GM19025 (cell line): ENCODE results near the gene FZR1.
"Not testable (repeated sequence)": the region's sequence is repeated elsewhere in the genome, so short reads cannot be mapped to it uniquely, and the experiment has no call there.

Experiments used
- ATAC-seq: cut with Tn5 transposase; IDR thresholded peaks from one replicate; pipeline ENCODE4 v1.9.1; 2021; ENCODE audit warnings: mild to moderate bottlenecking, low read depth, moderate library complexity; ENCODE audit not compliant: unreplicated experiment

The FZR1 gene

DNA sequence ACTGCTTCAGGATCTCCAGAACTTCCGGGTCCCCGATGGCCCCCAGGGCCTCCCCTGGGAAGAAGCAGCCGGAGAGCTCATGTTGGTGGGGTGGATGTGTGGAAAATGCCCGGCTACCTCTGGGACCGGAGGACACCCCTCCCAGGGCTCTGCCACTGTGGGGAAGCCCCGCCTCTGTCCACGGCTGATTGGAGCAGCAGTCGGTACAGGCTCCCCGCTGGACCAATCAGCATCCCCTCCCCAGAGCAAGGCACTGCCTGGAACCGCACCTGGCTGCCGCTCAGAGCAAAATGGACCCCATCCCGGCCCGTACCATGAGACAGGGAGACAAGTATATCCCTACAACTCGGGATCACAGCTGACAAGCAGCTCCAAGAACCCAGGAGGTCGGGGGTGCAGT is 12.1 kb upstream of the FZR1 start:
- ATAC-seq: no peak

DNA sequence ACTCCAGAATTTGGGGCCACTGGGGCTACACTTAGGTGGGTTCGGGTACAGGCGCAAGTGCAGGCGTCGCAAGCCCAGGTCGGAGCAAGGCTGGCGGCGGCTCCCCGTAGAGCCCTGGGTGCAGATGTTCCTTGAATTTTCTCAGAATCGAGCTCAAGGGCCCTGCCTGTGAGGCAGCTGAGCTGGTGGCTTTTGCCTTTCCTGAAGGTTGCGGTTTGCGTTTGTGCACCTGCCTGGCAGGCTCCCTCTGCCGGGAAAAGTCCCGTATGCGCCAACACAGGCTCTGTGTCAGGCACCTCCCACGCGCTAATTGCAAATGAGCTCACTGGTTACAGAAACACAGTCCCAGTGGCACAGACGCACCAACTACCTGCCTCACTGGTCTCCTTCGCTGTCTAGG is 11.6 kb upstream of the FZR1 start:
- no peak for ATAC-seq

DNA sequence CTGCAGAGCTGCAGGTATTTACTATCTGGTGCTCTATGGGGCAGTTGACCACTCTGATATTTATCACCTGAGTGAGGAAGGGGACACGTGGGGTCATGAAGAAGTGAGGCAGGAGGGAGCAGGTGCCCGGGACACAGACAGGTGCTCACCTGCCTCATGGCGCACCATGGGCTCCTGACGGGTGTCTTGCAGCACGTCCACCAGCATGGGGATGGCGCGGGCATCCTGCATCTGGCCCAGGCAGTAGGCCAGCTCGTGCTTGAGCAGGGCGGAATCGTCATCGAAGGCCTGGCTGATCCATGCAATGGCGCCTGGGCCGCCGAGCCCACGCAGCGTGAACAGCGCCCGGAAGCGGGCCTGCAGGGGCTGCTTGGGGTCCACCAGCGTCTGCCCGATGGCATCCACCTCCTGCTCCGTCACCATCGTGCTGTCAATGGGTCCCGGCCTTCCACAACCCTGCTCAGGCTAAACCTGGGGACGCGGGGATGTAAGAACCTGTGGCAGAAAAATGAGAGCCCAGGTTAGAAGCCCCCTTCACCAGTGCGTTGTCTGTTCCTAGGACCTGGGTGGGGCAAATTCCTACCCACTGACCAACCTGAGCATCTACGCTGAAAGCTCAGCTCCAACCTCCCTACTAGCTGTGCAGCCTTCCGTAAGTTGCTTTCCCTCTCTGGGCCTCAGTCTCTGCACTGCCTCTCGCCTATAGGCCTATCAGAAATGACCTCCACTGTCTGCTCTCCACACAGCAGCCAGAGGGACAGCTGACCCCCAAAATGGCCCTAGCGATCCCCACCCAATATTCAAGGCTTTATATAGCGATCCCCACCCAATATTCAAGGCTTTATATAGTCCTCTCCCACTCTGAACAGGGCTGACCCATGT is 9.5 kb upstream of the FZR1 start:
- ATAC-seq: no peak

DNA sequence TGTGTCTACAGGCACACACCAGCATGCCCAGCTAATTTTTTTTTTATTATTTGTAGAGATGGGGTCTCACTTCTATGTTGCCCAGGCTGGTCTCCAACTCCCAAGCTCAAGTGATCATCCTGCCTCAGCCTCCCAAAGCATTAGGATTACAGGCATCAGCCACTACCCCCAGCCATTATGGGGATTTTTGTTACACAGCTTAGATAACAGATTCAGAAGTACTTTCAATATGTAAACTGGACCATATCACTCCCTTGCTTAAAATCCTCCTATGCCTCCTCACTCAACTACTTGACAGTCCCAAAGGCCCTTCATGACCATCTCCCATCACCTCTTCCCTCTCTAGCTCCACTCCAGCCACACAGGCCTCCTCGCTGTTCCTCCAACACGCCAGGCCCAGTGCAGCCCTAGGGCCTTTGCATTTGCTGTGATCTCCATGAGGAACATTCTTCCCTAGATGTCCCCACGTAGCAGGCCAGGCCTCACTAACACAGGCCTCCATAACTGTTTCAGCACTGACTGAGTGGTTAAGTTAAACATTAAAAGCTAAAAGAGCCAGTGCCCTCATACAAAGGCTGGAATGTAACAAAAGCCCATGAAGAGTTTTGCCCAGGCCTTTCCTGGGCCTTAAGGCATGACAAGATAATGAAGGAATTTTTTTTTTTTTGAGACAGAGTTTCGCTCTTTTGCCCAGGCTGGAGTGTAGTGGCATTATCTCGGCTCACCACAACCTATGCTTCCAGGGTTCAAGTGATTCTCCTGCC is 8.2 kb upstream of the FZR1 start:
- no peak for ATAC-seq

DNA sequence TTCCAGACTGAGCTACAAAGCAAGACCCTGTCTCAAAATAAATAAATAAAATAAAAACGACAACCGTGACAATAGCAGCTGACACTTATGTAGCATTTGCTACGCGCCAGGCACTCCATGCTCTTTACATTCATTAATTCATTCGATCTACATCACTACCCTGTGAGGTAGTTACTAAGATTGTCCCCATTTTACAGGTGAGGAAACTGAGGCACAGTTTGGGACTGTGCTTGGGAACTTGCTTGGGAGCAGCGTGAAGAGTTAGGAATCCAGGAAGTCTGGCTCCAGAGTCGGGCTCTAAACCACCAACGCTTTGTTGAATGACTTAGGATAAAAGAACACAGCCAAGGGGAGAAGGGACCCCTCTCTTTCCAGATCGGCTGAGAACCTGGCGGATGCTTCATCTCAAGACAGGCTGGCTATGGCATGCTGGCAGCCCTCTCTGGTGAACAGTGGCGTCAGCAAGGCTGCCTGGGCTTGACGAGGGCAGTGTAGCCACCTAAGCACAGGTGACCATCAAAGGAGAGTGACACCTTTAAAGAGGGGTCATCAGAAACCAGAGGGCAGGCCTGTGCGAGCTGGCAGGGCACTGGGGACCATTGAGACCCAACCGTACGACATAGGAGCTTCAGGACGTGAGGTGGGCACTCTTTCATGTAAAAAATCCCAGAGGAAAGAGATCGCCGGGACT is 6.2 kb upstream of the FZR1 start:
- ATAC-seq: no peak

DNA sequence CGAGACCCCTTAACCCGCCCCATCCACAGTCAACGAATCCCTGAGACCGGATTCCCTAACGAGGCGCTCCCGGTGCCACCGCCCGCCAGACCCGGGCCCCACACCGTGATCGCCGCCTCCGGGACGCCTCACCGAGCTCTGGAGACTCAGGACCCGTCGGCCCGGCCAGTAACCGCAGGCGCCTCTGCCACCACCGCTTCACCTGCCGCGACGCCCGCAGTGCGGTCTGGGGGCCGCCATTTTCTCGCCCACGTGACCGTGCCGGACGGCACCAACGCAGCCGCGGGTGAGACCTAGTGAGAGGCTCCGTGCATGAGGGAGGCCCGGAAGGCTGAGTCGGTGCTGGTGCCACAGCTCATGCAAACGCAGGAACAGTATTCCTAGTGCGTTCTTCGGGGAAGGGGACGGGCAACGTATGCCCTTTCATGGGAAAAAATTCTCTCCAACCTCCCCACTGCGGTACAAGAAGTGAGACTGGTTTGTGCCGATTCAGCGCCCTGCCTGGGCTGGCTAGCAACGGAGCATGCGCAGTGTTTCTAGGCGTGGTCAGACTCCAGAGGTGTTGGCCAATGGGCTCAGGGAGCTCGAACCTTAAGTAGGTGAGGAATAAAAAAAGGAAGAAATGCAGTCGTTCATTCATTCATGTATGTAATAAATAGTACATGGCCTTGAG is 5.5 kb upstream of the FZR1 start, which contains the start of gene DOHH:
Gene DOHH, minus strand, starts transcription at position 246 of the 673 bp plus-strand sequence. CDS start 3,860 bp downstream, outside the sequence.
- ATAC-seq: peak; percentile 82

DNA sequence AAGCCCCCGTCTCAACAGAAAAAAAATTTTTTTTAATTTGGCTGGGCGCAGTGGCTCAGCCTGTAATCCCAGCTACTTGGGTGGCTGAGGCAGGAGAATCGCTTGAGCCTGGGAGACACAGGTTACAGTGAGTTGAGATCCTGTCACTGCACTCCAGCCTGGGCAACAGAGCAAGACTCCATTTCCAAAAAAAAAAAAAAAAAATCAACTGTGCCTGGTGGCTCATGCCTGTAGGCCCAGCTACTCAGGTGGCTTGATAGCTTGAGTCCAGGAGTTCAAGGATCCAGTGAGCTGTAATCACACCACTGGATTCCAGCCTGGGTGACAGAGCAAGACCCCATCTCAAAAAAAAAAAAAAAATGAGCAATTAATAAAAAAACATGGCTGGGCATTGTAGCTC is 4.3 kb upstream of the FZR1 start:
- ATAC-seq: no peak

DNA sequence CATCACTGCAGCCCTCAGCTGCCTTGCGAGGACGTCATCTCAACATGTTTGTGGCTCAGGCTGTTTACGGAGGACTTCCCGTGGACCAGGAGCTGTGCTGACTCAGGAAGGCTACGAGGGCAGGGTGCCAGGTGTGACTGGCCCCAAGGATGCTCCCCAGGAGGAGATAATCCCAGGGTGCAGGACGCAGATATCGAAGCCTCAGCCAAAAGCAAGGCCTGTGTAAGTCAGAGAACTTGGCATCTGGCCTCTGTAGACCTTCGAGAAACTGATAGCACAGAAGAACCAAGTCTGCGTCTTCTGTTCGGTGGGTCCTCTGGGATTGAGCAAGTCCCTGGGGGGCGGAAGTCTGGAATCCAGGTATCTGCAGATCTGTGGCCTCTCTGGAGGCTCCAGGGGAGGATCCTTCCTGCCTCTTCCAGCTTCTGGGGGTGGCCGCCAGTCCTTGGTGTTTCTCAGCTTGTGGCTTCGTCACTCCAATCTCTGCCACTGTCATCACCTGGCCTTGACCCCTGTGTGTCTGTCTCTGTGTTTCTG is 3.0 kb upstream of the FZR1 start:
- ATAC-seq: no peak

DNA sequence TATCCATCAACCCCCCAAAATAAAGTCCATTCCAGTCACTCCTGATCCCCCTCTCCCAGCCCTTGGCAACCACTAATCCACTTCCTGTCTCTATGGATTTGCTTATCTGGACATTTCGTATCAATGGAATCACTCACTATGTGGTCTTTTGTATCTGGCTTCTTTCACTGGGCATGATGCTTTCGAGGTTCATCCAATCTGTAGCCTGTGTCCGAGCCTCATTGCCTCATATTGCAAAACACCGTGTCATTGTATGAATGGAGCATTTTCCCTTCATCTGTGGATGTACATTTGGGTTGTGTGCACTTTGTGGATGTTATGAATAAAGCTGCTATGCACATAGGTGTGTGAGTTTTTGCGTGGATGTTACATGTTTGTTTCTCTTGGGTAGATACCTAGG is 1.4 kb upstream of the FZR1 start:
- no peak for ATAC-seq

DNA sequence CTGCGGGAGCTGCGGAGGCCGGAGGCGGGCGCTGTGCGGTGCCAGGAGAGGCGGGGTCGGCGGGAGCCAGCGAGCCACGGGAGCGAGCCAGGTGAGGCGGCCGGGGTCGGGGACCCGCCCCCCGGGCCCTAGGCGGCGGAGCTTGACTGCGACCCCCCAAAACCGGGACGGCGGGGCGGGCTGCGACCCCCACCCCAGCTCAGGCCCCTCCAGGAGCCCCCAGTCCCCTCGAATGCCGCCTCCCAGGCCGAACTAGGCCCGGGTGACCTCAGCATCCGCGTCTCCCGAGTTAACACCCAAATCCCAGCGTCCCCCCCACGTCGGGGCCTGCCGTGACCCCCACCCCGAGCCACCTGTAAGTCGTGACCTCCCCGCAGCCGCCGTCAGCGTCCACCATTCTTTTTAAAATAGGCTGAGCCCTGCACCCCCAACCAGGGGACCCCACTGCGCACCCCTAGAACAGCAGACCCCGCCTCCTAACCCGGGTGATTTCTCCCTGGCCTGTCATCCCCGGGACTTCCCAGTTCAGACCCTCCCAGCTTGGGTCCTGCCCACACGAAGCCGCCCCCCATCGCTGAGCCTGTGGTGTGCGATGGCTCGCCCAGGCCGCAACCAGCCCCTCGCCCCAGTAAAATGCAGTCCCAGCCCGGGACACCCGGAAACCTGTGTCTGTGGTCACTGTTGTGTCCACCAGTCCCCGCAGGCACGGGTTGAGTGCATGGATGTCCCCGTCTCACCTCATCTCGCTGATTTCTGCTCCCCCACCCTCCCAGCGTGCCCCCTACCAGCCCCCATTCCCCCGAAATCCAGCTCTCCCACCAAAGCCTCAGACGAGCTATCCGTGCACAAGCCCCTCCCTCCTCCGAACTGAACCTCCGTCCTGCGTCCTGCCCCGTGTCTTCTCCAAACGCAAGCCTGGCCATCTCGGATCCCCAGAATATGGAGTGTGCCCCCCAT is 551 bp downstream of the FZR1 start:
- ATAC-seq: no peak

DNA sequence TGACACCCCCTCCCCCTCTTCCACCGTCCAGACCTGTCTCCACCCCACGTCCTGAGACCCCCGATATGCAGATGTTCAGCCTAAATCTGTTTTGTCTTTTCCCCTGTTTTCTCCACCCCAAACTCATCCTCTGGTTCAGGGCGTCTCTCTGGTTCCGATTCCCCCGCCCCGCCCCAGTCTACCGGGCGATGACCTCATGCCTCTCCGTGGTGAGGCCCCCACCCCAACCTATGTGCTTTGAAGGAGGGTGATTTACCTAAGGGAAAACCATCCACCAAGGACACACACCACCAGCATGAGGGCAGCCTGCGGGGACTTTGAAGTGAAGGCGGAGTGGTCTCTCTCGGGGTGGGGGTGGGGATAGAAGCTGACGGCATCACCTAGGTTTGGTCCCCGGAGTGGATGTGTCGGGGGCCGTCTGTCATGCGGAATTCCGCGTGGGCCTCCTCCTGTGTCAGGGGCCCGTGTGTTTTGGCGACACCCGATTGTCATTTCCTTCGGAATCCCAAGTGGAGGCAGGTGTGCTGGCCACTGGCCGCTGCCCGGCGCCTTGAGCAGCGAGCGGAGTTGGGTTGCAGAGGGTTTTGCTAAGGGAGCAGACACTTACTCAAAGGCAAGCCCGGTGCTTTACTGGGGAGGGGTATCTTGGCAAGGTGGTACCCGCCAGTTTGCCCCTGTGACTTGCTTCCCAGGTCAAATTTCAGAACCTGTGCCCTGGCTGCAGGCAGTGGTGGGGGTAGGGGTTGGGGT is 1.4 kb downstream of the FZR1 start:
- no peak for ATAC-seq

DNA sequence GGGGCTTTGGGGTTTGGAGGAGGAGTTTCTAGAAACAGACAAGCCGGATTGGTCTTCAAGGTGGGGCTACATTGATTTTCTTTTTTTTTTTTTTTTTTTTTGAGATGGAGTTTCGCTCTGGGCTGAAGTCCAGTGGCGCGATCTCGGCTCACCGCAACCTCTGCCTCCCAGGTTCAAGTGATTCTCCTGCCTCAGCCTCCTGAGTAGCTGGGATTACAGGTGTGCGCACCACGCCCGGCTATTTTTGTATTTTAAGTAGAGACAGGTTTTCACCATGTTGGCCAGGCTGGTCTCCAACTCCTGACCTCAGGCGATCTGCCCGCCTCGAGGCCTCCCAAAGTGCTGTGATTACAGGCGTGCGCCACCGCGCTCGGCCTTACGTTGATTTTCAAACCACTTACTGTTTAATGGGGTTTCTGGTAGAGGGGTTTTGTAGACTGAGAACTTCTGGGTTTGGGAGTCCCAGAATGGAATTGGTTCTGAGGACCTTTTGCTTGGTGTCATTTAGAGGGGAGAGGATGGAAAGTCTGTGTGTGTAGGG is 2.1 kb downstream of the FZR1 start:
- not testable (repeated sequence) for ATAC-seq

DNA sequence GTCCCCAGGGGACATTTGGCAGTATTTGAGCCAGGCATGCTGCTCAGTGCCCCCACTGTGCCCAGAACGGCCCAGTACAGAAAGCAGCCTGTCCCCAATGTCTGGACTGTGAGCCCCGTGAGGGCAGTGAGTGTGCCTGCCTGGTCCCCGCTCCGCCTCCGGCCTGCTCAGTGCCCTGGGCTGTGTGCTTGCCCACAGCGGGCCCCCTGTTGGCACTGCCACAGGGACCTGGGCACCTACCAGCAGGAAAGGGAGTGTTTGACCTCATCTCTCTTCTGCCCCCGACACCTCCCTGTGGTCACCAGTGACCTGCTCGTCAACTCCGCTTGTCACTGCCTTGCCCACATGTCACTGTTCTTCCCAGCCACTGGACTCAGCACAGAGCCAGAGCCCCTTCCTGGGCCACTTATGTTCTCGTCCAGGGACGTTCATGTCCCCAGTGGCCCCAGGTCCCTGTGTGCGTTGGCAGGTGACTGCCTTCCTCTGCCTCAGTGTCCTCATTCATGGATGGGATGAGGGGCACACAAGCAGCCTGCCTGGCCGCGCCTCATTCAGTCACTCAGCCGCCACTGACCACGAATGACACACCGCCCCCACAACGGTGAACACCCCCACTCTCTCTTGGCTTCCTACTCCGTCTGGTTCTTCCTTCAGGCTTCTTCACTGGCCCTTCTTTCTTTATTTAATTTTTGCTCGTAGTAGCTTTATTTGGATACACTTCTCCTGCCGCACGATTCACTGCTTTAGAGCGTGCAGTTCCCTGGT is 2.8 kb downstream of the FZR1 start:
- ATAC-seq: no peak

DNA sequence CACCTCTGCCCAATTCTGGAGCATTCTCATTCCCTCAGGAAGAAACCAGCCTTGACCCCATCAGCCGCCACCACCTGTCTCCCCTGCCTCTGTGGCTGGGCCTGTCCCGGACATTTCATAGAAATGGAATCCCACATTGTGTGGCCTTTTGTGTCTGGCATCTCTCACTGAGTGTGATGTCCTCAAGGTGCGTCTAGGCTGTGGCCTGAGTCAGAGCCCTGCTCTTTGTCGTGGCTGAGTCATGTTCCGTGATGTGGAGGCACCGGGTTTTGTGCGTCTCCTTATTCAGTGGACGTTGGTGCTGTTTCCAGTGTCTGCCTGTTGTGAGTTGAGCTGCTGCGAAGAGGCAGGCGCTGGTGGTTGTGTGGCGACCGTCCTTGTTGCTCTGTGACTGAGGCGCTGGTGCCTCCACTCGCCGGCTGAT is 3.5 kb downstream of the FZR1 start:
- no peak for ATAC-seq

DNA sequence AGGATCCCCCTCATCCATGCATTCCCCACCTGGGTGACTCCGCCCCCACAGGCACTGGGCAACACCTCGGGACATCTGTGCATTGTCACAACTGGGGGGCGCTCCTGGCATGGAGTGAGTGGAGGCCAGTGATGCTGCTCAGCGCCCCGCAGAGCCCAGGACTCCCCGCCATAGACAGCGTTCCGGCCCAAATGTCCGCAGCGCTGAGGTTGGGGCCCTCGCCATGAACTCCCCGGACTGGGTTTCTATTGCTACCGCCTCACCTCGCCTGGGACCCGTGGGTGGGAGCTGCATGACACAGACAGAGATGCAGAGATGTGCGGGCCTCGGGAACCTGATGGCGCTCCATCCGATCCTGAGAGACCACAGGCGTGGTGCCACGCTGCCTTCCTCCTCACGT is 4.6 kb downstream of the FZR1 start:
- no peak for ATAC-seq

DNA sequence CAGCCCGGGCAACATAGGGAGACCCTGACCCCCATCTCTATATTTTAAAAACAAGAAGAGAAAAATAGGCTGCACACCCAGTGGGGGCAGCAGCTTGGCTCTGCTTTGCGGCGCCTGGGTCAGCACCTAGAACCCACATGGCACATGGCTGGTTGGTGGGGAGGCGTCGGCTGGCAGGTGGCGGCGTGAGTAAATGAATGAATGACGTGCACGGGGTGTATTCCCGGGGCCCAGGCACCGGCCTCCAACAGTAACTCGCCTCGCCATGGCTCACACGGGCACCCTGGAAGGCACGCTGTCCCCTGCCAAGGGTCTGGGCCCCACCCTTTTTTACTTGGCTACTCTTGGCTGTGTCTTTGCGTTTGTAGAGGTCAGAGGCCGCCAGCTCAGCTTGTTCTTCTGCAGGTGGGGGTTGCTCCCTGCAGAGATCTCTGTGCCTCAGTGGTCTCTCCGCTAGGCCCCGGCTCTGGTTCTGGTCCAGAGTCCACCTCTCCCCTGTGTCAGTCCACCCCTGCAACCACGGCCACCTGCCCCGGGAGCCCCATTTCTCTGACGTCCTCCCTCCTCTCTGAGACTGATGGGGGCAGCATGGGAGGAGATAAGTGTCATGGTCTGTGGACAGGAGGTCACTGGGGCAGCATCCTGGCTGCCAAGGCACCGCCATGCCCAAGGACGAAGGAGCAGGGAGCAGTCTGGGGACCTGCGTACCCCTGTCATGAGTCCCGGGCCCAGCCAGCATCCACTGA is 5.6 kb downstream of the FZR1 start:
- ATAC-seq: no peak
